Fibroblast of villous mesenchyme (primary cell): ENCODE data around the gene GALNTL6. TPM values are rescaled to one million over a fixed set of nuclear protein-coding genes. Genes with fewer than 3 reads are reported as not detected.

ENCODE experiments used
- DNase-seq: peaks from one replicate; pipeline ENCODE4 v3.0.0-alpha.2; 2010; ENCODE audit warnings: low read depth
- H3K4me3 ChIP-seq: 2 replicates; pipeline ENCODE4 v1.5.1; 2011; ENCODE audit warnings: low read depth, mild to moderate bottlenecking, low read length
- total RNA-seq: library from RNA; depleted of rRNA; stranded (reverse); fragments of >200 nt; gene quantifications from 2 replicates; pipeline ENCODE4 v1.2.3, GENCODE V29; 2012
- TF ChIP-seq, protein P1 (sequence below): IDR thresholded peaks from 2 replicates; pipeline ENCODE4 v1.5.1; 2012; ENCODE audit warnings: low read depth, mild to moderate bottlenecking, low read length; ENCODE audit not compliant: insufficient read depth

Gene GALNTL6
- total RNA-seq, 1 donor, result not detected

DNA sequence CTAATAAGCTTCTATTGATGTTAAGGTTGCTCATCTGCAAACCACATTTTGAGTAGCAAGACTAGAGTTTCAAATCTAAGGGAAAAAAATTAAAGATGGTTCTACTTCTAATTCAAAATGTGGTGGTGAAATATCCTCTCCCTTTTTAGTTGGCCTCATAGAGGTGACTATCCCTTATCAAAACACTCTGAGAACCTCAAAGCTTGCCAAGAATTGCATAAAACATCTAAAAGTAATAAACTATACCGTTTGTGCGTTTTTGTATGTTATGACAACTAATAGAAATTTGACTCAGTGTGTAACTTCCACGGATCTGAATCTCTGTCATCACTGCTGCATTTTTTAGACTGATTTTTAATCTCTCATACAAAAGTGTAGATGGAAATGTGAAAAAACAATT lies 682.6 kb downstream of the GALNTL6 start:
- TF ChIP-seq, protein P1, sequence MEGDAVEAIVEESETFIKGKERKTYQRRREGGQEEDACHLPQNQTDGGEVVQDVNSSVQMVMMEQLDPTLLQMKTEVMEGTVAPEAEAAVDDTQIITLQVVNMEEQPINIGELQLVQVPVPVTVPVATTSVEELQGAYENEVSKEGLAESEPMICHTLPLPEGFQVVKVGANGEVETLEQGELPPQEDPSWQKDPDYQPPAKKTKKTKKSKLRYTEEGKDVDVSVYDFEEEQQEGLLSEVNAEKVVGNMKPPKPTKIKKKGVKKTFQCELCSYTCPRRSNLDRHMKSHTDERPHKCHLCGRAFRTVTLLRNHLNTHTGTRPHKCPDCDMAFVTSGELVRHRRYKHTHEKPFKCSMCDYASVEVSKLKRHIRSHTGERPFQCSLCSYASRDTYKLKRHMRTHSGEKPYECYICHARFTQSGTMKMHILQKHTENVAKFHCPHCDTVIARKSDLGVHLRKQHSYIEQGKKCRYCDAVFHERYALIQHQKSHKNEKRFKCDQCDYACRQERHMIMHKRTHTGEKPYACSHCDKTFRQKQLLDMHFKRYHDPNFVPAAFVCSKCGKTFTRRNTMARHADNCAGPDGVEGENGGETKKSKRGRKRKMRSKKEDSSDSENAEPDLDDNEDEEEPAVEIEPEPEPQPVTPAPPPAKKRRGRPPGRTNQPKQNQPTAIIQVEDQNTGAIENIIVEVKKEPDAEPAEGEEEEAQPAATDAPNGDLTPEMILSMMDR, result no peak
- no peak overlapping the region for H3K4me3 ChIP-seq
- no peak for DNase-seq

DNA sequence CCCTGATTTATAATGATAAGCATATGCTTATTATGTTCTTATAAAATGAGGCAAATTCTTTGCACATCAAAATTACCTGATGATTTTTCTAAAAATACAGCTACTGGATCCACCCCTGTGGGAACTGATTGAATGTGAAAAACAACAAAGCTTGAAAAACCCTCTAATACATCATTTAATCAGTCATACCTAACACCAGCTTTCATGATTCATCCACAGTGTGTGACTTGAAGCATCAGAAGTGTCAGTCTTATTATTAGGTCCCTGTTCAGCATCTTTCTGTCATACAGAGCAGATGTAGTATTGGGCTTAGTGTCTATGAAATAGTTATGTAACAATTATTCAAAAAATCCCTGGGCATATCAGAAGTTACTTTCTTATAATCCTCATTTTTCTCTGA lies 684.1 kb downstream of the GALNTL6 start:
- no peak for DNase-seq
- TF ChIP-seq, protein P1, result no peak
- no peak overlapping the region for H3K4me3 ChIP-seq

DNA sequence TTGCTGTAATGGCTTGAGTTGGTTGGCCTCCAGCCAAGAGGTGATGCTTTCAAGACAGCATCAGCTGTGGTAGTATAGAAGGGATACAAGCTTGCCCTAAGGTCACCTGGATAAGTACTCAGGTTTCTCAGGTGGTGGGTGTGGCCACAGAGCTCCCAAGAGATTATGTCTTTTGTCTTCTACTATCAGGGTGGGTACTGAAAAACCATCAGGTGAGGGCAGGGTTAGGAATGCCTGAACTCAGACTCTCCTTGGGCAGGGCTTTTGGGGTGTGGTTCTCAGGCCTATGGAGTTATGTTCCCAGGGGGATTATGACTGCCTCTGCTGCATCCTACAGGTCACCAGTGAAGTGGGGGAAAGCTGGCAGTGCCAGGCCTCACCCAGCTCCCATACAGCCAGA lies 700.8 kb downstream of the GALNTL6 start:
- no peak for DNase-seq
- TF ChIP-seq, protein P1, result no peak
- no peak overlapping the region for H3K4me3 ChIP-seq

DNA sequence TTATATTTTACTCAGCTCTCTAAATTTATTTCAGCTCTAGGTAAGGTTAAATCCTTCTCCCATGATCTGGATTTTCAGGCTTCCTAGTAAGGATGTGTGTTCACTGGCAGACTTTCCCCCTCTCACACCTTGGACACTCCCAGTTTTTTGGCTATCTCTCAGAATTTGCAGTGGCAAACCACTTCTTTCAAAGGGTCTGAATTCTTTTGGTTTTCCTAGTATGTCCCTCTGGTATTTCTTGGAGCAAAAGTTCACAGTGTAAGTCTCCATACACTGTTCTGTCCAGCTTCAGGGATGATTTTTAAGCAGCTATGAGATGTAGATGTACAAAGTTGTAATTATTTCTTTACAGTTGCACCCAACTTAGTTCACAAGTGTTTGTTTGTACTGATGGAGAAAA lies 701.6 kb downstream of the GALNTL6 start:
- TF ChIP-seq, protein P1, result no peak
- DNase-seq, result no peak
- H3K4me3 ChIP-seq, result no peak overlapping the region

DNA sequence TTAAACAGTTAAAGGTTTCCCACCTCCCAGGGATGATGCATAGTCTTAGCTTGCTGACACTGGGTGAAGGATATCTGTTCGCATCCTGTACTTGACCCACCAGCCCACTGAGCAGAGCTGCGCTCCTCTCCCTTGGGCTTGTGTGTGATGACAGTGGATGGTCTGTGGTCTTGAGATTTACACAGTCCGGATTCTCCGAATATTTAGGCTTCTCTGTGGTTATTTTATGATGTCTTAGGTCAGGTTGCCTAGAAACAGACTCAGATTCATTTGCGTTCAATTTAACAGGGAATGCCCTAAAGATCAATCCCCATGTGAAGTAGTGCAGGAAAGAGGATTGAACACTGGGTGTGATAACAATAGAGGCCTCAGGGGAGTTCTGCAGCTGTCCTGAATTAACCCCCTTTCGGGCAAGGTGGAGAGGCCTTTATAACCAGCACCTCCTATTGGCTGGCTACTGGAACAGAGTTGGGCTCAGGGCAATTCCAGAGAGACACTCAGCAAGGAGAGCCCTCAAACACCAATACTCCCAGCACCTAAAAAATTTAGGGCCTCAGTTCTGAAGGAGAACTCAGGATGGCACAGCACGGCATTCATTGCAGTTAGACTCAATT lies 702.2 kb downstream of the GALNTL6 start:
- H3K4me3 ChIP-seq, result no peak overlapping the region
- no peak for DNase-seq
- TF ChIP-seq, protein P1, result no peak

DNA sequence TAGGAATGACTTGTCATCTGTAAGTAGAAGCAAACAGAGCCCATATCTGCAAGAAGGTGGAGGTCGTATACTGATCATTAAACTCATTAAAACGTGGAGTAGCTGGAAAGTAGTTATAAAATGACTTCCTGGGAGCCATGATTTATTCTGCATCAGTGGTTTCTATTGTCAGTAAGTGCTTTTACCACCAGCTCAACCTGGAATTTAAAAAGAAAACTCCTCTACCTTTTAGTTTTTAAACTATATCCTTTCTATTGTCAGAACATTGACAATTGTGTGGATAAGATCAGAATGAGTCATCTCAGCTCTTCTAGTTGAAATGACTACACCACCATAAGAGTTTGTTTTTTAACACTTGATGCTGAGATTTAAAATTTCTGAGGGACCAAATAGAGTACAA lies 704.2 kb downstream of the GALNTL6 start:
- no peak for DNase-seq
- TF ChIP-seq, protein P1, result no peak
- H3K4me3 ChIP-seq, result no peak overlapping the region

DNA sequence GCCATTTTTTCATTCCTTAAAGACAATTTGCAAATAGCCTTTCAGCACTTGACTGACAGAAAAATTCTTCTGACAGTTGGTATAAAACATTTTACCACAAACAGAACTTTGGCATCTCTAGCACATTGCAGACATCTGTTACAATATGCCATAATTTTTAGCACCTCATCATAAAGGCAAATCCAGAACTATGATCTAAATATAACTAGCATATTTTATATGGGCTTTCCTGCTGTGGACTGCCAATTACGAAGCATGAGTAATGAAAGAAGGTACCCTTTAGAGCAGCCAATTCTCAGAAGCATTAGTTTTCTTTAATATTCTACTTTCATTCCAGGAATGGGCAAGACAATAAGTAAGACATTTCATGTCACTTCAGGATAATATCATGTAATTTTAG lies 708.0 kb downstream of the GALNTL6 start:
- TF ChIP-seq, protein P1, result no peak
- DNase-seq, result no peak
- no peak overlapping the region for H3K4me3 ChIP-seq
